Endodermal cell (in vitro differentiated cells): ENCODE results near the gene SVIL. TPM values are rescaled to one million over a fixed set of nuclear protein-coding genes. Genes with fewer than 3 reads are reported as not detected.
"Not testable (repeated sequence)": the region's sequence is repeated elsewhere in the genome, so short reads cannot be mapped to it uniquely, and the experiment has no call there.

Experiments used
- DNase-seq: peaks from one replicate; pipeline ENCODE4 v3.0.0-alpha.2; 2017
- H3K27ac ChIP-seq: 2 replicates; pipeline ENCODE4 v1.5.1; 2013; ENCODE audit warnings: mild to moderate bottlenecking, low read depth, low read length, moderate library complexity
- H3K27me3 ChIP-seq: 2 replicates; pipeline ENCODE4 v1.6.1; 2013; ENCODE audit warnings: mild to moderate bottlenecking, low read length, moderate library complexity; ENCODE audit not compliant: insufficient read depth, control insufficient read depth, poor library complexity, severe bottlenecking
- H3K36me3 ChIP-seq: 2 replicates; pipeline ENCODE4 v1.7.0; 2013; ENCODE audit warnings: mild to moderate bottlenecking, low read length, moderate library complexity; ENCODE audit not compliant: control insufficient read depth, insufficient read depth
- H3K4me1 ChIP-seq: one replicate; pipeline ENCODE4 v1.7.0; 2013; ENCODE audit warnings: low read length; ENCODE audit not compliant: control insufficient read depth, insufficient read depth
- H3K4me3 ChIP-seq: 2 replicates; pipeline ENCODE4 v1.5.1; 2013; ENCODE audit warnings: mild to moderate bottlenecking, low read length, moderate library complexity
- H3K9ac ChIP-seq: 2 replicates; pipeline ENCODE4 v1.6.1; 2013; ENCODE audit warnings: mild to moderate bottlenecking, low read length, moderate library complexity; ENCODE audit not compliant: poor library complexity, severe bottlenecking; ENCODE audit errors: extremely low read depth
- H3K9me3 ChIP-seq: 2 replicates; pipeline ENCODE4 v1.6.1; 2013; ENCODE audit warnings: mild to moderate bottlenecking, low read length, moderate library complexity; ENCODE audit not compliant: control insufficient read depth
- H3K27ac Mint-ChIP-seq: 2 replicates; pipeline ENCODE4 v1.8.0; 2020; ENCODE audit warnings: mixed read lengths
- H3K27me3 Mint-ChIP-seq: 2 replicates; pipeline ENCODE4 v1.8.0; 2021; ENCODE audit warnings: mild to moderate bottlenecking, mixed read lengths; ENCODE audit not compliant: insufficient read depth
- H3K36me3 Mint-ChIP-seq: 2 replicates; pipeline ENCODE4 v1.8.0; 2020; ENCODE audit warnings: low read depth, mixed read lengths
- H3K4me1 Mint-ChIP-seq: 2 replicates; pipeline ENCODE4 v1.8.0; 2020; ENCODE audit warnings: mixed read lengths
- H3K4me3 Mint-ChIP-seq: 2 replicates; pipeline ENCODE4 v1.8.0; 2020; ENCODE audit warnings: mild to moderate bottlenecking, moderate library complexity, mixed read lengths
- H3K9me3 Mint-ChIP-seq: 2 replicates; pipeline ENCODE4 v1.8.0; 2020; ENCODE audit warnings: mild to moderate bottlenecking, mixed read lengths
- CTCF ChIP-seq: fragments of 200-600 bp; sonication (generic); conservative IDR thresholded peaks from 2 replicates; pipeline ENCODE4 v1.5.0; 2021; ENCODE audit warnings: antibody characterized with exemption, mild to moderate bottlenecking
- WGBS, 2 experiments: methylation state at CpG; one replicate each; pipeline versions ENCODE4 v1.1.5 to v1.1.7; 2013; ENCODE audit warnings: missing lambda C conversion rate in 2 of 2, mixed read lengths in 1 of 2; ENCODE audit not compliant: insufficient coverage in 1 of 2, insufficient read length in 1 of 2; 5-methylcytosine and 5-hydroxymethylcytosine counted together
- total RNA-seq, 2 donors: library from RNA; stranded (reverse); fragmentation: NEBNext Ultra II Directional in 1 of 2; extraction: Animal tissue kit (Norgen Biotek cat#: 25700) in 1 of 2; gene quantifications; 2 replicates in 1 of 2; 3 replicates in 1 of 2; pipeline ENCODE4 v1.2.1, GENCODE V29; 2021

SVIL gene
- total RNA-seq, 2 donors from 2014 or later, result 25.2 to 32.9 TPM

GRCh38 chr10:29569795-29570194, 65.0 kb downstream of the SVIL start:
- no peak overlapping the region for H3K27ac Mint-ChIP-seq

GRCh38 chr10:29567003-29567402, 67.8 kb downstream of the SVIL start:
- peaks cover 7% of the 10 kb centered on the region for H3K27me3 Mint-ChIP-seq
- no peaks in the 10 kb centered on the region for H3K27me3 ChIP-seq
- 78 to 86% methylated on average over 7 to 9 of the region's 9 CpGs for WGBS, 2 experiments
- H3K27ac Mint-ChIP-seq, result no peak overlapping the region
- H3K4me3 ChIP-seq, result no peak overlapping the region
- H3K9ac ChIP-seq, result no peak overlapping the region
- no peaks in the 10 kb centered on the region for H3K4me1 ChIP-seq
- H3K36me3 ChIP-seq, result no peaks in the 10 kb centered on the region
- DNase-seq, result no peak
- no peak for TF ChIP-seq CTCF
- peaks cover 17% of the 10 kb centered on the region for H3K4me1 Mint-ChIP-seq
- no peaks in the 10 kb centered on the region for H3K9me3 Mint-ChIP-seq
- H3K27ac ChIP-seq, result no peak overlapping the region
- no peaks in the 10 kb centered on the region for H3K9me3 ChIP-seq
- no peak overlapping the region for H3K4me3 Mint-ChIP-seq
- H3K36me3 Mint-ChIP-seq, result peaks cover 6% of the 10 kb centered on the region

More at GRCh38 chr10:29569795-29570194, 65.0 kb downstream of the SVIL start:
- Mint-ChIP-seq H3K4me3 (no peak overlapping the region), H3K4me1 (peaks cover 7% of the 10 kb centered on the region), H3K36me3 (peaks cover 2% of the 10 kb centered on the region), H3K9me3 (no peaks in the 10 kb centered on the region), H3K27me3 (peaks cover 2% of the 10 kb centered on the region)
- no peak overlapping the region for H3K4me3 ChIP-seq
- H3K27me3 ChIP-seq, result no peaks in the 10 kb centered on the region
- no peaks in the 10 kb centered on the region for H3K9me3 ChIP-seq
- H3K27ac ChIP-seq, result no peak overlapping the region
- TF ChIP-seq CTCF, result no peak
- no peaks in the 10 kb centered on the region for H3K4me1 ChIP-seq
- no peak for DNase-seq
- H3K9ac ChIP-seq, result no peak overlapping the region
- H3K36me3 ChIP-seq, result no peaks in the 10 kb centered on the region

DNA sequence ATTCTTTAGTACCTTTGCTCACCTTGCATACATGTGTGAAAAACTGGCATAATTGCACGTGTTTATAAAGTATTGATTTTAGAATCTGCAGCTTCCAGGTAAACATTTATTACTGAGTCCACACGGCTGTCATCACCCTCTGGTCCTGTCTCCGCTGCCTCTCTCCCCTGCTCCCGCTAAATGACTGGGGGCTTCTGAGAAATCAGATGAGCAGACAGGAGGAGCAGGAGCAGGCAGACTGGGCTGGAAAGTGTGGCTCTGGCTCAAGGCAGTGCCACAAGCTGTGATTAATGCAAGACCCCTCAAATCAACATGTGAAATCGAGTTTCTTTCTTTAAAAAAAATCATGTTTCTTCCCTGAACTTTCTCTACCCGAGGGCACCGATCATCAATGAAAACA, 68.6 kb downstream of the SVIL start:
- not testable (repeated sequence) for H3K4me3 Mint-ChIP-seq, H3K27me3 Mint-ChIP-seq, H3K9me3 Mint-ChIP-seq, DNase-seq, H3K36me3 ChIP-seq, H3K4me1 ChIP-seq, H3K4me3 ChIP-seq, H3K27ac Mint-ChIP-seq, H3K9ac ChIP-seq, H3K27me3 ChIP-seq, H3K27ac ChIP-seq, H3K9me3 ChIP-seq
- Mint-ChIP-seq H3K4me1 (peaks cover 17% of the 10 kb centered on the region), H3K36me3 (peaks cover 13% of the 10 kb centered on the region)
- 87 to 88% methylated on average over 3 to 7 of the region's 7 CpGs for WGBS, 2 experiments

- no peak for TF ChIP-seq CTCF
- peaks cover 17% of the 10 kb centered on the region for H3K4me1 Mint-ChIP-seq
- H3K4me1 ChIP-seq, result no peaks in the 10 kb centered on the region
- H3K9ac ChIP-seq, result no peak overlapping the region
- peaks cover 3% of the 10 kb centered on the region for H3K36me3 ChIP-seq
- H3K27ac ChIP-seq, result no peak overlapping the region
- H3K9me3 ChIP-seq, result no peaks in the 10 kb centered on the region
- no peak overlapping the region for H3K4me3 ChIP-seq
- H3K9me3 Mint-ChIP-seq, result no peaks in the 10 kb centered on the region
- DNase-seq, result no peak
- 89 to 100% methylated on average over 2 to 7 of the region's 7 CpGs for WGBS, 2 experiments
- no peak overlapping the region for H3K27ac Mint-ChIP-seq
- peaks cover 13% of the 10 kb centered on the region for H3K36me3 Mint-ChIP-seq
- H3K27me3 Mint-ChIP-seq, result peaks cover 7% of the 10 kb centered on the region
- H3K27me3 ChIP-seq, result no peaks in the 10 kb centered on the region
- no peak overlapping the region for H3K4me3 Mint-ChIP-seq
Measured at GRCh38 chr10:29563420-29564035, 71.2 kb downstream of the SVIL start.

DNA sequence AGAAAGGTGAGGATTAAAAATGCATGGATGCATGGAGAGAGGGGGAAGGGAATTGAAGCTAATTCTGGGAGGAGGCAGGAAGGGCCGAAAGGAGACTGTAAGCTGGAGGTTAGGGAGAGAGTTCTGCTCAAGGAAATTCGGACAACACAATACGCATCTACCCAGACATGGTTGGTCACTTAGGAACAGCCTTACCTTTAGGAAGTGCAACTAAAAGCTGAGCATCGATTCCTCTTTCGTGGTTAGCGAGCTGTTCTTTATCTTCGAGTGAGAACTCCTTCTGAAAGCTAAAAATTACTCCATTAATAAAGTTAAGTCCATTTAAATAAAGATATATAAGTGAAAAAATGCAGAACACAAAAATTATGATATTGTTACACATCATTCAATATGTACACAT, 71.8 kb downstream of the SVIL start:
- H3K4me3 Mint-ChIP-seq, DNase-seq: not testable (repeated sequence)
- H3K36me3 Mint-ChIP-seq, result peaks cover 13% of the 10 kb centered on the region

More for the DNA sequence above, 71.8 kb downstream of the SVIL start:
- H3K27me3 Mint-ChIP-seq, H3K4me1 ChIP-seq, H3K9me3 ChIP-seq, H3K27ac Mint-ChIP-seq, H3K36me3 ChIP-seq, H3K4me3 ChIP-seq, H3K27ac ChIP-seq, H3K9ac ChIP-seq, H3K27me3 ChIP-seq, H3K9me3 Mint-ChIP-seq: not testable (repeated sequence)
- H3K4me1 Mint-ChIP-seq, result peaks cover 17% of the 10 kb centered on the region
- WGBS, 2 experiments, result 100% methylated on average over 4 of the region's 7 CpGs; no CpG with 5 or more reads in 1 of the 2 experiments
